Retinal pigment epithelial cell (primary cell): ENCODE results near the gene FNTB.

Experiments used
- DNase-seq: peaks from one replicate; pipeline ENCODE4 v3.0.0-alpha.2; 2010; ENCODE audit warnings: low read depth
- H3K4me3 ChIP-seq: 2 replicates; pipeline ENCODE4 v1.5.1; 2011; ENCODE audit warnings: mild to moderate bottlenecking, low read length, control low read depth, moderate library complexity
- CTCF ChIP-seq: conservative IDR thresholded peaks from 2 replicates; pipeline ENCODE4 v1.5.1; 2011; ENCODE audit warnings: low read depth, low read length, control low read depth, inconsistent platforms

The FNTB gene

GRCh38 chr14:65095633-65096205 lies 109.0 kb downstream of the FNTB start:
- H3K4me3 ChIP-seq, result no peak overlapping the region

DNA sequence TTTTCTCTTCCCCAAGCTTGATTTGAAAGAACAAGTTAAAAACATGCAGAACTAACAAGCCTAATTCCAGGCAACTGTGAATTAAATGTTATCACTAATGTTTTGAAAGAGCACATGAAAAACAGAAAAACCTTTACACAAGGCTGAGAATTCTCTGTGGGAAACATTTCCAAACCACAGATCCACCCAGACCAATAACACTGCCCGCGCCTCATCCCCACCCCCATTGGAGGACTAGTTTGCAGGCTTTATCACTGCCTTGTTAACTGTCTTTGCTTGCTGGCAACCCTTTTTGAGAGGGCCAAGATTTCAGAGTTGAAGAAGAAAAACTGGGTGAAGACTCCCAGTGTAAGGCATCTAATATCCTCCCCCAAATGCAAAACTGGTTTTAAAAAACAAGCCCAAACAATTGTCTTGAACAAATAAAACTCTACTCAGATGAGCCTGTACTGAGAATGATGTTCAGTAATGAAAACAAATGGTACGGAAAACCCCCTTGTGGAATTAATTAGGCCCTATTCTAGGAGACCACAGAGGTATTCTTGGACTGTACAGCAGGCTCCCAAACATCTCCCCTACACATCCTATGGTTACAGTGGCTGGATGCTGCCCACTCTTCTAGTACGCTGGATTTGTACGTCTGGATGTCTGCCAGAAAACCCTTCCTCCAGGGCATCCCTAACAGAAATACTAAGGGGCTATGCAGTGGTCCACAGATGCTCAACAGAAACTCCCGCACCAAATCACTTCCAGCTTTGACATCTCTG lies 109.8 kb downstream of the FNTB start:
- no peak overlapping the region for H3K4me3 ChIP-seq
- no peak for TF ChIP-seq CTCF
- no peak for DNase-seq

More at GRCh38 chr14:65095633-65096205, 109.0 kb downstream of the FNTB start:
- DNase-seq, result peak; percentile 44
- TF ChIP-seq CTCF, result no peak

DNA sequence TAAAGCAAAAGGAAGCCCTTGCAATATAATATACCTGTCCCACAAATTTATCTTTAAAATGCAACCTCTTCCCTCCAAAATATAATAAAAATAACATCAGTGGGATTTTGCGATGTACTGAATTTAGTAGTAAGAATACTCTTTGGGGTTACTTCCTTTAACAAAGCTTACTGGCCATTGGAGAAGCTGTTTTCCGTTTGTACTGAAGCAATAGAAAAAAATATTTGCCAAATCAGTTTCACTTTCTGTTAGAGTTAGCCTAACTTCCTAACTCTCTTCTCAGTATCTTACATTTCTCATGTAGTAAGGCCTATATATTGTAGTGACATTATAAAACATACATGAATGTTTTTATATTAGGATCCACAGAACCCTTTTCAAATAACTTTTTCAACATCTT lies 111.9 kb downstream of the FNTB start:
- H3K4me3 ChIP-seq, result no peak overlapping the region
- no peak for DNase-seq
- TF ChIP-seq CTCF, result no peak

- no peak for DNase-seq
- TF ChIP-seq CTCF, result no peak
- H3K4me3 ChIP-seq, result peak overlapping the region; percentile 82
Measured at GRCh38 chr14:65100922-65101541, 114.3 kb downstream of the FNTB start.

- peak overlapping the region; percentile 82 for H3K4me3 ChIP-seq
- no peak for DNase-seq
- no peak for TF ChIP-seq CTCF
Measured at GRCh38 chr14:65101631-65102440, 115.1 kb downstream of the FNTB start.

GRCh38 chr14:65102441-65103149 lies 115.9 kb downstream of the FNTB start, which contains the start of gene MAX:
Gene MAX (minus strand): TSS chr14:65102517. CDS start chr14:65102339, 178 bp downstream.
- peak; percentile 96 for DNase-seq
- peak within 1 kb of the TSS; percentile 82 for H3K4me3 ChIP-seq
- no peak for TF ChIP-seq CTCF
